ENCODE data around the gene MTMR12. TPM values are rescaled to one million over a fixed set of nuclear protein-coding genes. Genes with fewer than 3 reads are reported as not detected.

The MTMR12 gene
- total and polyA plus RNA-seq, 2 of the 4 experiments (the other 2 are of a cell fraction): 11.1 to 21.3 TPM

DNA sequence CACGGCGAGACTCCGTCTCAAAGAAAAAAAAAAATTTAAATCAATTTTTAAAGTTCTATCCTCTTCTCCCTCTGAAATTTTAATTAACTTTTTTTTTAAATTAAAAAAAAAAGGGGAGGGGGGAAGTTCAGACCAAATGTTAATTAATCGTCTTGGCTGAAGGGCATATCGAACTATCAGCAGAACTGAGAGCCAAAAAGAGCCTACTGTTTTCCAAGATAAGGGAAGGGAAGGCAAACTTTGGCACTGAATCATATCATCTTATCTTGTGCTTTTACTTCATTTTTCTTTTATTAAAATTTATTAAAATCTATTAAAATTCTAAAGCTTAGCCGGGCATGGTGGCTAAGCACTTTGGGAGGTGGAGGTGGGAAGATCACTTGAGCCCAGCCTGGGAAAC is 45.9 kb upstream of the MTMR12 start:
- dilution Hi-C loops (cut with HindIII; ENCODE audit: low sequenced_read_pairs, unreplicated experiment) (no loop called here), intact Hi-C loops (cut with micrococcal nuclease) (no loop called here), in situ Hi-C loops (cut with MboI; ENCODE audit: low sequenced_read_pairs) (no loop called here)
- Histone ChIP-seq H4K20me1 (ENCODE audit: insufficient read depth, low read length) (no peaks in the 10 kb centered on the region; the same call in 1 of the 2 replicates), H3K18ac (ENCODE audit: low read depth, low read length) (no peak overlapping the region), H3K23ac (ENCODE audit: low read depth, low read length) (no peak overlapping the region), H3K4me1 (ENCODE audit: control insufficient read depth, insufficient read depth, low read length) (no peaks in the 10 kb centered on the region), H4K5ac (ENCODE audit: low read depth, low read length) (no peak overlapping the region), H3K9me1 (ENCODE audit: insufficient read depth, low read length) (no peaks in the 10 kb centered on the region), H3K4me3 (ENCODE audit: insufficient read depth, low read depth, low read length) (no peak overlapping the region), H3K27ac (ENCODE audit: insufficient read depth, low read length) (no peak overlapping the region), H3K56ac (ENCODE audit: extremely low read depth, insufficient read depth, low read length) (no peak overlapping the region), H3K27me3 (ENCODE audit: control insufficient read depth, insufficient read depth, low read length) (no peaks in the 10 kb centered on the region), H3K79me1 (ENCODE audit: low read depth in 1 of 2, low read length in 2 of 2) (peaks cover 7 to 12% of the 10 kb centered on the region in 2 experiments; a peak in 3 of 4 replicates), H2BK20ac (ENCODE audit: low read depth, low read length) (no peak overlapping the region), H2AK5ac (ENCODE audit: low read depth, low read length) (no peak overlapping the region), H3K4me2 (ENCODE audit: low read depth, low read length) (no peak overlapping the region), H3K14ac (replicated peaks; ENCODE audit: low read depth, low read length) (no peak overlapping the region), H3K4ac (ENCODE audit: low read depth, low read length) (no peak overlapping the region), H2BK5ac (ENCODE audit: low read depth, low read length, poor library complexity, severe bottlenecking) (no peak overlapping the region), H2AFZ (replicated peaks; ENCODE audit: low read length, poor library complexity) (no peak overlapping the region), H4K8ac (ENCODE audit: low read depth in 2 of 2, low read length in 2 of 2) (no peak overlapping the region), H3K36me3 (ENCODE audit: control insufficient read depth, insufficient read depth, low read length) (peaks cover 26% of the 10 kb centered on the region), H2BK15ac (ENCODE audit: low read depth, low read length) (no peak overlapping the region), H3K9me3 (ENCODE audit: control insufficient read depth, insufficient read depth, low read length) (no peaks in the 10 kb centered on the region), H3K9ac (ENCODE audit: low read depth, low read length) (no peak overlapping the region), H2AK9ac (replicated peaks; ENCODE audit: low read depth, low read length, poor library complexity) (no peak overlapping the region), H2BK120ac (ENCODE audit: low read depth, low read length) (no peak overlapping the region), H4K91ac (ENCODE audit: insufficient read depth, low read depth, low read length) (no peak overlapping the region)
- DNase-seq (no peak), ATAC-seq (ENCODE audit: low read depth) (no peak)
- CTCF ChIA-PET: no interaction called here
- no CpG with 5 or more reads among the region's 6 CpGs for WGBS, 2 experiments (ENCODE audit: extremely low coverage in 2 of 2, insufficient read length in 1 of 2)
- POLR2A ChIA-PET (ENCODE audit: unreplicated experiment): interaction anchor here (0.7 kb wide), 1 partner anchor 81 kb away, joined by 3 read pairs; no protein-coding TSS in a partner anchor
- TF ChIP-seq, protein P1, sequence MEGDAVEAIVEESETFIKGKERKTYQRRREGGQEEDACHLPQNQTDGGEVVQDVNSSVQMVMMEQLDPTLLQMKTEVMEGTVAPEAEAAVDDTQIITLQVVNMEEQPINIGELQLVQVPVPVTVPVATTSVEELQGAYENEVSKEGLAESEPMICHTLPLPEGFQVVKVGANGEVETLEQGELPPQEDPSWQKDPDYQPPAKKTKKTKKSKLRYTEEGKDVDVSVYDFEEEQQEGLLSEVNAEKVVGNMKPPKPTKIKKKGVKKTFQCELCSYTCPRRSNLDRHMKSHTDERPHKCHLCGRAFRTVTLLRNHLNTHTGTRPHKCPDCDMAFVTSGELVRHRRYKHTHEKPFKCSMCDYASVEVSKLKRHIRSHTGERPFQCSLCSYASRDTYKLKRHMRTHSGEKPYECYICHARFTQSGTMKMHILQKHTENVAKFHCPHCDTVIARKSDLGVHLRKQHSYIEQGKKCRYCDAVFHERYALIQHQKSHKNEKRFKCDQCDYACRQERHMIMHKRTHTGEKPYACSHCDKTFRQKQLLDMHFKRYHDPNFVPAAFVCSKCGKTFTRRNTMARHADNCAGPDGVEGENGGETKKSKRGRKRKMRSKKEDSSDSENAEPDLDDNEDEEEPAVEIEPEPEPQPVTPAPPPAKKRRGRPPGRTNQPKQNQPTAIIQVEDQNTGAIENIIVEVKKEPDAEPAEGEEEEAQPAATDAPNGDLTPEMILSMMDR (conservative IDR thresholded peaks at IDR 0.05; ENCODE audit: low read depth, low read length): no peak
- TF ChIP-seq FOS (IDR thresholded peaks at IDR 0.05; ENCODE audit: low read depth, low read length) (no peak), CEBPB (IDR thresholded peaks at IDR 0.05; ENCODE audit: low read depth, low read length) (no peak), SMC3 (IDR thresholded peaks at IDR 0.05; ENCODE audit: low read depth, low read length) (no peak), NFE2L2 (IDR thresholded peaks at IDR 0.05; ENCODE audit: low read depth, low read length) (no peak)
- BruUV-seq (replicated peaks): no TSS peak

Measured in IMR-90 (cell line).